Type B pancreatic cell (in vitro differentiated cells): ENCODE measurements around the gene HOXA7. TPM values are rescaled to one million over a fixed set of nuclear protein-coding genes. Genes with fewer than 3 reads are reported as not detected.

Experiments used
- DNase-seq: peaks from one replicate; pipeline ENCODE4 v3.0.0; 2021; ENCODE audit warnings: mixed read lengths; ENCODE audit not compliant: unreplicated experiment; ENCODE audit errors: extremely low spot score
- H3K27ac Mint-ChIP-seq: 2 replicates; pipeline ENCODE4 v1.8.0; 2021; ENCODE audit warnings: mild to moderate bottlenecking, mixed read lengths
- H3K27me3 Mint-ChIP-seq: 2 replicates; pipeline ENCODE4 v1.8.0; 2021; ENCODE audit warnings: mixed read lengths
- H3K36me3 Mint-ChIP-seq: 2 replicates; pipeline ENCODE4 v1.8.0; 2021; ENCODE audit warnings: mixed read lengths
- H3K4me1 Mint-ChIP-seq: one replicate; pipeline ENCODE4 v1.8.0; 2021; ENCODE audit warnings: mixed read lengths; ENCODE audit not compliant: unreplicated experiment
- H3K4me3 Mint-ChIP-seq: 2 replicates; pipeline ENCODE4 v1.8.0; 2021; ENCODE audit warnings: mild to moderate bottlenecking, mixed read lengths
- H3K9me3 Mint-ChIP-seq: 2 replicates; pipeline ENCODE4 v1.8.0; 2021; ENCODE audit warnings: mixed read lengths
- CTCF ChIP-seq: fragments of 200-600 bp; sonication (generic); conservative IDR thresholded peaks from 2 replicates; pipeline ENCODE4 v1.5.0; 2021; ENCODE audit warnings: antibody characterized with exemption, mild to moderate bottlenecking
- total RNA-seq: library from RNA; stranded (reverse); gene quantifications from 2 replicates; pipeline ENCODE4 v1.2.1, GENCODE V29; 2021; ENCODE audit warnings: low replicate concordance

The HOXA7 gene
- total RNA-seq, 1 donor from 2014 or later, result 6.2 TPM

DNA sequence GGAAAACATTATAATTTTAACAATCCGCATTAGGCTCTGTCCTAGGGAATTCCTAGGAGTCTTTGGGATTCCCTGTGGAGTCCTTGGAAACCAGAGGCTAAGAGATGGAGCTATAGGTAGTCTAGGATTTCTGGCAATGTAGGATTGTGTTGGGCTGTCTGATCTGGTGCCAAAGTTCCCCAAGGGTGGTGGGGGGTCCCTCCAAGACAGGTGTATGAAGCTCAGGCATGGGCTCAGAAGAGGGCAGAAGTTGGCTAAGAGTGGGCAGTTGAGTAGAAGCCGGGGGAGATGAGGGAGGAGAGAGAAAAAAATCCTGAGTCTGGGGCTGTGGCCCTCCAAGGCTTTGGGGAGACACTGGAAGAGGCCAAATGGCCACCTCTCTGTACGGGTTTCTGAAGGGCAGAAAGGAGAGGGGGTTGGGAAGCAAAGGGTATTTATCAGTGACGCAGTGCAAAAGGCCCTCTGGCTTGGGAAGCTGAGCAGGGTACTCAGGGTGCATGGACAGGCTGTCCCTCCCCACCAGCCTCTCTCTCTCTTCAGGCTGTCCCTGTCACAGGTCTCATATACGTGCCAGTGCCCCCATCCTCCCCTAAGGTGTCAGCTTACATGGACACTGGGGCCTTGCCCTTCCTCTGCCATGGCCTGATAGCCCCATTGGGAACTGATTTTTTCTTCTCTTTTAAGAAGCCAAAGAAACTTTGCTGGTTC, 9.8 kb downstream of the HOXA7 start:
- Mint-ChIP-seq H3K36me3 (peaks cover 22% of the 10 kb centered on the region), H3K4me3 (peak overlapping the region; percentile 99)
- no peak for TF ChIP-seq CTCF

GRCh38 chr7:27145914-27146412, 10.5 kb downstream of the HOXA7 start:
- peak overlapping the region; percentile 99 for H3K4me3 Mint-ChIP-seq
- H3K9me3 Mint-ChIP-seq, result no peaks in the 10 kb centered on the region
- no peak for TF ChIP-seq CTCF
- peaks cover 29% of the 10 kb centered on the region for H3K36me3 Mint-ChIP-seq
- H3K4me1 Mint-ChIP-seq, result peaks cover 30% of the 10 kb centered on the region
- no peak for DNase-seq
- peaks cover 74% of the 10 kb centered on the region for H3K27me3 Mint-ChIP-seq
- peak overlapping the region; percentile 77 for H3K27ac Mint-ChIP-seq

More for the DNA sequence above, 9.8 kb downstream of the HOXA7 start:
- peak overlapping the region; percentile 77 for H3K27ac Mint-ChIP-seq
- peaks cover 75% of the 10 kb centered on the region for H3K27me3 Mint-ChIP-seq
- no peak for DNase-seq
- peaks cover 33% of the 10 kb centered on the region for H3K4me1 Mint-ChIP-seq
- no peaks in the 10 kb centered on the region for H3K9me3 Mint-ChIP-seq

- Mint-ChIP-seq H3K27ac (peak overlapping the region; percentile 77), H3K36me3 (peaks cover 35% of the 10 kb centered on the region), H3K4me3 (peak overlapping the region; percentile 99), H3K4me1 (peaks cover 23% of the 10 kb centered on the region), H3K9me3 (no peaks in the 10 kb centered on the region), H3K27me3 (peaks cover 74% of the 10 kb centered on the region)
- TF ChIP-seq CTCF, result no peak
- peak; percentile 68 for DNase-seq
Observed at GRCh38 chr7:27145165-27145913, 11.1 kb downstream of the HOXA7 start.

DNA sequence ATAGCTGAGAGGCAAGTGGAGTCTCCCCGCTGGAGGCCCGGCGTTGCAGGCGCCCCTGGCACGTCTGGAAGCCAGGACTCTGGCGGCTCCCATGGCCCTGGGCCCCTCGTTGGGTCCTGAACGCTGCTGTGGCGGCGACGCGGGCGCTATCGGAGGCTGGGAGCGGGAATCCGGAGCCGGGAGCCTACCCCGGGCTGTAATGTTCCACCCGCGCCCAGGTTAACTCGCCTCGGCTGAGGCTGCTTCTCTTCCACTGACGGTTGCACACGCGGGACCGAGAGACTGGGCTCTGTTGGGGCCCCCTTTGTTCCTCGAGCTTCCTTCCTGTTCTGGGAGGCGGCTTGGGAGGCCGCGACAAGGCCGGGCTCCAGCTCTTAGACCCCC, 11.7 kb downstream of the HOXA7 start:
- no peaks in the 10 kb centered on the region for H3K9me3 Mint-ChIP-seq
- DNase-seq, result peak; percentile 73
- H3K27me3 Mint-ChIP-seq, result peaks cover 74% of the 10 kb centered on the region
- H3K36me3 Mint-ChIP-seq, result peaks cover 37% of the 10 kb centered on the region
- H3K27ac Mint-ChIP-seq, result peak overlapping the region; percentile 99
- peak overlapping the region; percentile 99 for H3K4me3 Mint-ChIP-seq
- TF ChIP-seq CTCF, result no peak
- peaks cover 23% of the 10 kb centered on the region for H3K4me1 Mint-ChIP-seq

DNA sequence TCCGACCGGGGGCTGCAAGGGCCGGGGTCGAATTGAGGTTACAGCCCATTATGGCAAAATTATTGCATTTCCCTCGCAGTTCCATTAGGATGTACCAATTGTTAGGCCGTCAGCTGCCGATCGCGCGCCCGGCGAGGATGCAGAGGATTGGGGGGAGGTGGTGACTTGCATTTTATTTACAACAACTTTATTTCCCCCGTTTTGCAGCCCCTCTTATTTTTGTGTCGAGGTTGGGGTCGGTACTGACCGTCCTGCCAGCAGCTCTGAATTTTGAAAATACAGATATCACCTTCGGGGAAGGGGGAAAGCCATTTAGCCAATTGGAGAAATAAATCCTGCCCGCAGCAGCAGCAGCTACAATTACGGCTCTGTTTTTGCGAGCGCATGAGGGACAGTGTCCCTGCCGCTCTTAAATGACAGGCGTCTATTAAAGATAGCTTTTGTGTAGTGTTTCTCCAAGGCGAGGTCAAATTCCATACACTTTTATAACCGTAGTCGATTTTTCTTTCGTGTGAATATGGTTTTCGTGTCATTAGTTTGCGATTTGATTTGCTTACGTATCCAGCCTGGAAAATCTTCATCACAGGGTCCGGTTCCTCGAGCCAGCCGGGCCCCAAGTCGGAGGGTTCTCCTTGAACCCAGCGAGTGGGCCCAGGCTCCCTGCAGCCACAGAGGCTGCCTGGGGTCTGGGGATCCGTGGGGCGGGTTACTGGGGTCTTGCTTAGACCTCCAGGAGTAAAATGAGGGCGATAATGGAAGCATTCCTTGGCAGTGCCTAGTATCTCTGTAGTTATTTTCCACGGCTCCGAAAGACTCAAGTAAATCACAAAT, 12.3 kb downstream of the HOXA7 start:
- TF ChIP-seq CTCF, result peak; percentile 3
- Mint-ChIP-seq H3K4me1 (peaks cover 23% of the 10 kb centered on the region), H3K27ac (peak overlapping the region; percentile 99), H3K9me3 (no peaks in the 10 kb centered on the region), H3K36me3 (peaks cover 37% of the 10 kb centered on the region), H3K4me3 (peak overlapping the region; percentile 99), H3K27me3 (peaks cover 73% of the 10 kb centered on the region)
- DNase-seq, result peak; percentile 69
